Mesenchymal stem cell (in vitro differentiated cells and primary cell): ENCODE results near the gene MUS81.

Experiments
- DNase-seq: peaks from one replicate; pipeline ENCODE4 v3.0.0-alpha.2; 2013
- H2AFZ ChIP-seq: one replicate; pipeline ENCODE4 v1.6.1; 2013; ENCODE audit warnings: low read depth, mild to moderate bottlenecking, control low read depth, inconsistent platforms, low read length, moderate library complexity
- H2AK5ac ChIP-seq: 2 replicates; pipeline ENCODE4 v1.6.1; 2013; ENCODE audit warnings: low read length, moderate library complexity, mild to moderate bottlenecking, inconsistent platforms; ENCODE audit not compliant: severe bottlenecking
- H2BK120ac ChIP-seq: one replicate; pipeline ENCODE4 v1.6.1; 2013; ENCODE audit warnings: low read depth, mild to moderate bottlenecking, inconsistent platforms, low read length, moderate library complexity
- H2BK12ac ChIP-seq, 2 experiments: one replicate each; pipeline ENCODE4 v1.6.1; 2013; ENCODE audit warnings: inconsistent platforms in 2 of 2, low read length in 2 of 2, mild to moderate bottlenecking in 2 of 2, moderate library complexity in 2 of 2, control low read depth in 1 of 2
- H2BK15ac ChIP-seq: one replicate; pipeline ENCODE4 v1.6.1; 2013; ENCODE audit warnings: mild to moderate bottlenecking, low read depth, inconsistent platforms; ENCODE audit not compliant: poor library complexity, severe bottlenecking
- H2BK5ac ChIP-seq: 2 replicates; pipeline ENCODE4 v1.6.1; 2013; ENCODE audit warnings: low read depth, mild to moderate bottlenecking, low read length, control low read depth, inconsistent platforms; ENCODE audit not compliant: poor library complexity, severe bottlenecking
- H3K14ac ChIP-seq, 2 experiments: one replicate each; pipeline ENCODE4 v1.6.1; 2013; ENCODE audit warnings: inconsistent platforms in 2 of 2, low read length in 2 of 2, control low read depth in 1 of 2, mild to moderate bottlenecking in 1 of 2, moderate library complexity in 1 of 2
- H3K18ac ChIP-seq, 2 experiments: one replicate each; pipeline ENCODE4 v1.6.1; 2013; ENCODE audit warnings: inconsistent platforms in 2 of 2, low read length in 2 of 2, control low read depth in 1 of 2, low read depth in 1 of 2, mild to moderate bottlenecking in 1 of 2
- H3K23ac ChIP-seq, 2 experiments: one replicate each; pipeline ENCODE4 v1.6.1; 2013; ENCODE audit warnings: inconsistent platforms in 2 of 2, low read length in 2 of 2, mild to moderate bottlenecking in 2 of 2, moderate library complexity in 2 of 2, control low read depth in 1 of 2
- H3K27ac ChIP-seq: 2 replicates; pipeline ENCODE4 v1.5.1; 2013; ENCODE audit warnings: mild to moderate bottlenecking, moderate library complexity, low read length, control low read depth, inconsistent platforms; ENCODE audit not compliant: poor library complexity, severe bottlenecking
- H3K27me3 ChIP-seq, 2 experiments: 2 replicates each; pipeline versions ENCODE4 v1.6.1 to v1.7.0; 2013; ENCODE audit warnings: low read length in 2 of 2, mild to moderate bottlenecking in 2 of 2, moderate library complexity in 2 of 2, control low read depth in 1 of 2, inconsistent platforms in 1 of 2; ENCODE audit not compliant: control insufficient read depth in 1 of 2, insufficient read depth in 1 of 2
- H3K36me3 ChIP-seq, 2 experiments: 2 replicates each; pipeline versions ENCODE4 v1.6.1 to v1.7.0; 2013; ENCODE audit warnings: low read length in 2 of 2, control low read depth in 1 of 2, inconsistent platforms in 1 of 2, low read depth in 1 of 2, mild to moderate bottlenecking in 1 of 2; ENCODE audit not compliant: insufficient read depth in 2 of 2, control insufficient read depth in 1 of 2
- H3K4ac ChIP-seq, 2 experiments: one replicate each; pipeline ENCODE4 v1.6.1; 2013; ENCODE audit warnings: inconsistent platforms in 2 of 2, low read length in 2 of 2, mild to moderate bottlenecking in 2 of 2, moderate library complexity in 2 of 2, control low read depth in 1 of 2, low read depth in 1 of 2
- H3K4me1 ChIP-seq: 2 replicates; pipeline ENCODE4 v1.6.1; 2013; ENCODE audit warnings: low read depth, low read length, control low read depth; ENCODE audit not compliant: control insufficient read depth, insufficient read depth
- H3K4me2 ChIP-seq: 2 replicates; pipeline ENCODE4 v1.6.1; 2013; ENCODE audit warnings: low read length, mild to moderate bottlenecking, inconsistent platforms; ENCODE audit not compliant: poor library complexity, severe bottlenecking
- H3K4me3 ChIP-seq, 2 experiments: 2 replicates each; pipeline versions ENCODE4 v1.5.1 to v1.7.0; 2013; ENCODE audit warnings: low read length in 2 of 2, mild to moderate bottlenecking in 2 of 2, control low read depth in 1 of 2, low read depth in 1 of 2; ENCODE audit not compliant: insufficient read depth in 1 of 2
- H3K79me1 ChIP-seq: replicated peaks from 2 replicates; pipeline ENCODE4 v1.6.1; 2013; ENCODE audit warnings: mild to moderate bottlenecking, control low read depth, low read length, inconsistent platforms; ENCODE audit not compliant: poor library complexity, severe bottlenecking
- H3K9ac ChIP-seq: 2 replicates; pipeline ENCODE4 v1.7.0; 2013; ENCODE audit warnings: mild to moderate bottlenecking, low read length, moderate library complexity
- H3K9me3 ChIP-seq: 2 replicates; pipeline ENCODE4 v1.7.0; 2013; ENCODE audit warnings: mild to moderate bottlenecking, low read length; ENCODE audit not compliant: control insufficient read depth
- H4K8ac ChIP-seq: one replicate; pipeline ENCODE4 v1.6.1; 2013; ENCODE audit warnings: inconsistent platforms, mild to moderate bottlenecking, low read length, moderate library complexity
- H4K91ac ChIP-seq: one replicate; pipeline ENCODE4 v1.6.1; 2013; ENCODE audit warnings: mild to moderate bottlenecking, low read length, inconsistent platforms
- WGBS: methylation state at CpG from one replicate; pipeline ENCODE4 v1.1.7; 2013; ENCODE audit warnings: mixed read lengths; 5-methylcytosine and 5-hydroxymethylcytosine counted together

Gene MUS81

DNA sequence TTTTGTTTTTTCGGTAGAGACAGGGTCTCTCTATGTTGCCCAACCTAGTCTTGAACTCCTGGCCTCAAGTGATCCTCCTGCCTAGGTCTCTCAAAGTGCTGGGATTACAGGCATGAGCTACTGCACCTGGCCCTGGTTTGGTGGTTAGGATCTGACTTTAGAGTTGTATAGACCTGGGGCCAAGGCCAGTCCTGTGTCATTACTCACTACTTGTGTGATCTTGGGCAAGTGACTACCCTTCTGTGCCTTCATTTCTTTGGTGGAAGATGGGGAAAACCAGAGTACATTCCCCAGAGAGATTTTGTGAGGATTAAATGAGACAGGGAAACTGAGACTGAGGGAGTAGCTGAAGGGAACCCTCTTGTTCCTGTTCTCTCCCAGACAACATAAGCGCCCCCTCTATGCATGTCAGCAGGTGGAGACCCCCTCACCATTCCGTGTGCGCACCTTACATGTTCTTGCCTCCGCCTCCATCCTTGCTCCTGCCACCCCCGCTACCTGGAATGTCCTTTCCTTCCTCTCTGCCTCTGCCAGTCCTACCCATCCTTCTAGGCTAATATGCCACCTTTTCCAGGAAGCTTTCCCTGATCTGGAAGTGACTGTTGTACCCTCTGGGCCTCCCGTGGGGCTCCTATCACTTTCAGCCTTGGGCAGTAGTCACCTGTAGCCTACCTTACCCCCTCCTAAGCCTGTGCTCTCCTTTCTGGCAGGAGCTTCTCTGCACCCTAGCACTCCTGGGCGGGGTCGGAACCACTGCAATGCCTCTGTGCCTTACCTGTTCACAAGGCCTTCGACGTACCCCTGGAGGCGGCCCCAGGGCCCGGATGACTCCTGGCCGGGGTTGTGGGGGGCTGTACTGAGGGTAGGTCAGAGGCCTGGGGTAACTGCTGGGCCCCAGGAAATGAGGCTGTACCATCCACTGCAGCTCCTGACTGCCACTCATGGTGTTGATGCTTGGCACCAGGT lies 36.1 kb downstream of the MUS81 start:
- H3K18ac ChIP-seq: peak overlapping the region in 1 of 2 experiments; percentile 29
- no peak overlapping the region for H2AFZ ChIP-seq
- DNase-seq: no peak
- peak overlapping the region; percentile 18 for H3K4me2 ChIP-seq
- H3K9ac ChIP-seq: peak overlapping the region; percentile 100
- H3K4me3 ChIP-seq: peak overlapping the region in 1 of 2 experiments; percentile 98
- peak overlapping the region; percentile 43 for H2AK5ac ChIP-seq
- no peaks in the 10 kb centered on the region for H3K9me3 ChIP-seq
- H3K4me1 ChIP-seq: peaks cover 43% of the 10 kb centered on the region
- H2BK5ac ChIP-seq: no peak overlapping the region
- peak overlapping the region; percentile 11 for H3K27ac ChIP-seq
- H3K23ac ChIP-seq: peak overlapping the region in 1 of 2 experiments; percentile 95
- H3K4ac ChIP-seq: peak overlapping the region in 1 of 2 experiments; percentile 26
- H3K27me3 ChIP-seq: no peaks in the 10 kb centered on the region
- no peak overlapping the region for H4K8ac ChIP-seq
- no peak overlapping the region for H2BK15ac ChIP-seq
- peaks cover under 1% of the 10 kb centered on the region for H3K79me1 ChIP-seq
- H2BK12ac ChIP-seq: peak overlapping the region in 1 of 2 experiments; percentile 20
- peaks cover 48 to 57% of the 10 kb centered on the region in 2 experiments for H3K36me3 ChIP-seq
- 93% methylated on average over 14 of the region's 14 CpGs for WGBS
- no peak overlapping the region for H4K91ac ChIP-seq
- no peak overlapping the region for H2BK120ac ChIP-seq
- H3K14ac ChIP-seq: peak overlapping the region in 1 of 2 experiments; percentile 64

- Histone ChIP-seq H3K27me3 (no peaks in the 10 kb centered on the region), H3K4me3 (peak overlapping the region in 1 of 2 experiments; percentile 98), H3K14ac (no peak overlapping the region), H3K9ac (peak overlapping the region; percentile 100), H2BK120ac (no peak overlapping the region), H2BK15ac (no peak overlapping the region), H4K8ac (peak overlapping the region; percentile 45), H3K4ac (no peak overlapping the region), H3K4me2 (peak overlapping the region; percentile 46), H3K23ac (peak overlapping the region in 1 of 2 experiments; percentile 95), H3K79me1 (peaks cover 2% of the 10 kb centered on the region), H4K91ac (no peak overlapping the region), H2AFZ (no peak overlapping the region), H2BK12ac (peak overlapping the region in 1 of 2 experiments; percentile 20), H3K4me1 (peaks cover 41% of the 10 kb centered on the region), H2BK5ac (no peak overlapping the region), H3K36me3 (peaks cover 42 to 54% of the 10 kb centered on the region in 2 experiments), H3K27ac (peak overlapping the region; percentile 11), H3K18ac (no peak overlapping the region), H2AK5ac (peak overlapping the region; percentile 43), H3K9me3 (no peaks in the 10 kb centered on the region)
- no peak for DNase-seq
- WGBS: 86% methylated on average over 4 of the region's 4 CpGs
Observed at GRCh38 chr11:65897020-65897471, 36.8 kb downstream of the MUS81 start.

GRCh38 chr11:65898656-65899355 lies 38.6 kb downstream of the MUS81 start:
- Histone ChIP-seq H3K23ac (no peak overlapping the region), H4K8ac (peak overlapping the region; percentile 92), H3K4me1 (peaks cover 44% of the 10 kb centered on the region), H2BK15ac (peak overlapping the region; percentile 70), H2BK12ac (peak overlapping the region; percentile 28 to 80), H2AK5ac (peak overlapping the region; percentile 11), H3K18ac (peak overlapping the region; percentile 78 to 95), H3K9ac (peak overlapping the region; percentile 100), H3K14ac (peak overlapping the region in 1 of 2 experiments; percentile 1), H2BK120ac (peak overlapping the region; percentile 64), H3K4me3 (peak overlapping the region; percentile 80 to 98), H3K36me3 (peaks cover 29 to 38% of the 10 kb centered on the region in 2 experiments), H3K79me1 (peaks cover 2% of the 10 kb centered on the region), H2BK5ac (peak overlapping the region; percentile 95), H3K9me3 (no peaks in the 10 kb centered on the region), H3K27me3 (no peaks in the 10 kb centered on the region), H3K4ac (peak overlapping the region; percentile 80), H2AFZ (no peak overlapping the region), H3K27ac (peak overlapping the region; percentile 90), H3K4me2 (peak overlapping the region; percentile 92), H4K91ac (peak overlapping the region; percentile 83)
- 8% methylated on average over 23 of the region's 28 CpGs for WGBS
- no peak for DNase-seq
